GM12872 (cell line): Measurements from ENCODE around the gene ARF1.

Experiments
- TF ChIP-seq, protein P1 (sequence below): IDR thresholded peaks from 3 replicates; pipeline ENCODE4 v1.5.1; 2011; ENCODE audit warnings: low read depth, mild to moderate bottlenecking, low read length, moderate library complexity; ENCODE audit not compliant: insufficient read depth

ARF1 gene

DNA sequence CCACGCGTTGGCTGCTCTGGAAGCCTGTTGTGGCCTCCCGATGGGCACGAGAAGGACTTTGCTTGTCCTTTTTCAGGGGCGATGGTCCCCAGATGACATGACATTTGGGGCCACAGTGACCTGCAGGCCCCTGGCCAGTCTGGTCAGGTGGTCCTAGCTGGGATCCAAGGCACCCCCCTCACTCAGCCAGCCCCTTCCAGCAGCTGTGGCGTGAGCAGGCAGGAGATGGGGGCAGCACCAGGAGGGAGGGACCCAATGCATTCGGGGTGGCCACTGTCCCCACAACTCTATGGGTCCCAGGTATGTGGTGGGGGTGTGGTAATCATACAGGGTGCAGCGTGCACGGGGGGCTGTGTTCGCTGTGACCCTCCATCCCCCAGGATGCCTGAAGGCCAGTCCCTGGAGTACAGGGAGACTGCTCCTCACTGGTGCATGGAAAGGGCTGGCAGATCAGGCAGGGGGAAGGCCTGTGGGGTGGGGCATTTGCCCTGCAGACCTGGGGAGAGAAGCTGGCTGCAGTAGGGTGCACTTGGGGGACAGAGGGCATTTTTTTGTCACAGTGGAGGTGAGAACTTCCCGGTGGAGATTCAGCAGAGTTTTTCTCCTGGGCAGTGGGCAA is 44.0 kb upstream of the ARF1 start:
- TF ChIP-seq, protein P1, sequence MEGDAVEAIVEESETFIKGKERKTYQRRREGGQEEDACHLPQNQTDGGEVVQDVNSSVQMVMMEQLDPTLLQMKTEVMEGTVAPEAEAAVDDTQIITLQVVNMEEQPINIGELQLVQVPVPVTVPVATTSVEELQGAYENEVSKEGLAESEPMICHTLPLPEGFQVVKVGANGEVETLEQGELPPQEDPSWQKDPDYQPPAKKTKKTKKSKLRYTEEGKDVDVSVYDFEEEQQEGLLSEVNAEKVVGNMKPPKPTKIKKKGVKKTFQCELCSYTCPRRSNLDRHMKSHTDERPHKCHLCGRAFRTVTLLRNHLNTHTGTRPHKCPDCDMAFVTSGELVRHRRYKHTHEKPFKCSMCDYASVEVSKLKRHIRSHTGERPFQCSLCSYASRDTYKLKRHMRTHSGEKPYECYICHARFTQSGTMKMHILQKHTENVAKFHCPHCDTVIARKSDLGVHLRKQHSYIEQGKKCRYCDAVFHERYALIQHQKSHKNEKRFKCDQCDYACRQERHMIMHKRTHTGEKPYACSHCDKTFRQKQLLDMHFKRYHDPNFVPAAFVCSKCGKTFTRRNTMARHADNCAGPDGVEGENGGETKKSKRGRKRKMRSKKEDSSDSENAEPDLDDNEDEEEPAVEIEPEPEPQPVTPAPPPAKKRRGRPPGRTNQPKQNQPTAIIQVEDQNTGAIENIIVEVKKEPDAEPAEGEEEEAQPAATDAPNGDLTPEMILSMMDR: no peak

DNA sequence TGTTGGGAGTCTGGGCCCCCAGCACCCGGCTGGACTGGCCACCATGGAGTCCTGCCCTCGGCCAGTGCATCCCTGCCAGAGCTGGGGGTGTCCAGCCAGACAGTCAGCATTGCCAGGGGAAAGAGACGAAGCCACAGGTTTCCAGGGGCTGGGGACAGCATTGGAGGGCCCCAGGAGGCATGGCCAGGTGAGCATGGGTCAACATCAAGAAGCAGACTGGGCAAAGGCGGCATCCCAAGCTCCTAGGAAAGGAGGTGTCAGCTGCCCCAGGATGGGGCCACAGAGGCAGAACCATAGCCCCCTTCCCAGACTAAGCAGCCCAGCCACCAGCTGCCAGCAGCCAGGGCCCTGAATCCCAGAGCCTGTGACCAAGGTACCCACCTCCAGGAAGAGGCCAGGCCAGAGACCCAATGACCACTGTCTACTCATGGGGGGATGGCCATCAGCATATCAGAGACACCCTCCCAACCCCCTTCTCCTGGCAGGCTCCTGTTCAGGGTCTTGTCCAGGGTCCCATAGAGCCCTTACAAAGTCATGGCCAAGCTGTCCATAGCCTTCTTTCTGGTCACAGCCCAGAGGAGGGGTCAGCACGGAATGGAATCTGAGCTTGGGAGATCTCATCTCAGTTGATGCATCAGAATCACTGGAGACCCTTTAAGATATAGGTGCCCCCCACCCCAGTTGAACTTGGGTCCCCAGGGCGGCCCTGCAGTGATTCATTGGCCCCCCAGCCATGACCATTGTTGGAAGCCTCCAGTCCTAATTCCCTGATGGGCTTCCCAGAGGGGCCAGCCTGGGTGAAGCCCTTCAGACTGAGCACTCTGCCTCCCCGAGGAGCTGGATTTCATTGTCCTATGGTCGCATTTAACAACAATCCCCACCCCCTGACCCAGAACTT is 43.3 kb upstream of the ARF1 start:
- TF ChIP-seq, protein P1: no peak

DNA sequence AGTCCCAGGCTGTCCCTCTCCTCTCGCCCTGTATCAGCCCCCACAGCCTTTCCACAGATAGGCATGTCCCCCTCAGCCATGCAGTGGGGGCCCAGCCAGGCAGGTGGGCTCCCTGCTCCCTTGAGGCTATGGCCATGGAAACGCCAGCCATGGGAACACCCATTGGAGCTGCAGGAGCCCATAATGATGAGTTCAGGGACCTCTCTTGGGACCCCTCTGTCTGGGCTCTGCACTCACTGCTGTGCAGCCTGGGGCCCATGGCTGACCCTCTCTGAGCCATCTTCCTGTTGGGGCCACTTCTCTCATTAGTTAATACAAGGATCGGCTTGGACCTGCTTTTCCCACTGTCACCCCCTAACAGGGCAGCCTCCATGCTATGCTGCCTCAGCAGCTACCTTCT is 42.5 kb upstream of the ARF1 start:
- TF ChIP-seq, protein P1: no peak

DNA sequence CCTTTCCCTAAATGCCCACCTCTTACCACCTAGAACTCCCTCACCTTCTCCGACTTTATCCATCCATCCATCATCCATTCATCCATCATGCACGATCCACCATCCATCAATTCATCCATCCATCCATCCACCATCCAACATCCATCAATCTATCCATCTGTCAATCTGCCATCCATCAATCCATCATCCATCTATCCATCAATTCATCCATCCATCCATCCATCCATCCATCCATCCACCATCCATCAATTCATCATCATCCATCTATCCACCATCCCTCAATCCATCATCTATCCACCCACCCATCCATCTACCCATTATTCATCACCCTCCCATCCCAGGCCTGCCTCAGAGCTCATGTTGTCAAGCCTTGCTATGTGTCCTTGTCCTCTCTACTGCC is 41.2 kb upstream of the ARF1 start:
- TF ChIP-seq, protein P1: no peak

DNA sequence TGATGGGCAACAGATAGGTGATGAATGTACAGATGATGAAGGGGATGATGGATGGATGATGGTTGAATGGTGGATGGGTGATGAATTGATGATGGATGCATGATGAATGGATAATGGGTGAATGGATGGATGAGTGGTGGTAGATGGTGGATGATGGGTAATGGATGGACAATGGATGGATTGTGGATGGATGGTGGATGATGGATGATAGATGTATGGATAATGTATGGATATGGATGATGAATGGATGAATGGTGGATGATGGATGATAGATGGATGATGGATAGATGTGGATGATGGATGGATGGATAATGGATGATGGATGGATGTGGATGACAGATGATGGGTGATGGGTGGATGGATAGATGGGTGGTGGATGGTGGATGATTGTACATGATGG is 40.0 kb upstream of the ARF1 start:
- TF ChIP-seq, protein P1: no peak

DNA sequence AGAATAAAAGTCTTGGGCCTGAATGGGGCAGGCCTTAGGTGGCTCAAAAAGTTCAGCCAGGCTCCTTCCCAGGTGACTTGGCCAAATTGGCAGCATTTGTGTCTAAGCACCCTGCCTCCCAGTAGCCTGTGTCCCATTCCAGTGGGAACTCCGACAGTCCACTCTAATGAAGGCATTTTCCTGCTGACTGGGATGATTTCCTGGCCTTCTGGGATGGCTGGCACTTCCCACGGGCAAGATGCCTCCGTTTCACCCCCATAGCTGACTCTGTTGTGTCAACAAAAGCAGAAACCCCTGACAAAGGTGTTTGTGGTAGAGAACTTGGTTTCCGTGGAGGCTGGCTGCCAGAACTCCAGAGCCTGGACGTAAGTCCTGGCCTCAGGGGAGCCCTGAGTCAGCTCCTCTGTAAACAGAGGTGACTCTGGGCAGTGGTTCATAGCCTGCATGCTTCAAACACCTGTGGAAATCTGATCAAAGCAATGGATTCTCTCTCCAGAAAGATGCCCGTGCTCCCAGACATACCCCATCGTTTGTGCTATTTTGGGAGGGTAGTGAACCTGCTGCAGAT is 39.1 kb upstream of the ARF1 start:
- TF ChIP-seq, protein P1: no peak

DNA sequence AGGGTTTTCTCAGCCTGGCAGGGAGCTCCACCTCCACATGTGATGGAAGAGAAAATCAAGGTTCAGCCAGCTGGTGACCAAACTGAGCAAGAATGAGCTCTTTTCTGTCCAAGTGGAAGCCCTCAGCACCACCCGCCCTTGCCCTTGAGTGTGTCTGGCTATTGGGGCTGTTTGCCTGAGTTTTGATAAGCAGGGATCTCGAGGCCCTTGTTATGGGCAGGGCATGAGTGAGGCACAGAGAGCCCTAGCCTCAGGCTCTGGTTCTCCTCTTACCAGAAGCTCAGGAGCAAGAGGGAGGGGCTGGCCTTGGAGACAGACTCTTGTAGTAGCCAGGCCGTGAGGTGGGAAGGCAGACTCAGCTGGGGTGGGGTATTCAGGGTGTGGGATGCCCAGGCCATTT is 37.5 kb upstream of the ARF1 start:
- TF ChIP-seq, protein P1: no peak
